K562 (cell line): ENCODE measurements around the gene LRCH1. TPM values are rescaled to one million over a fixed set of nuclear protein-coding genes. Genes with fewer than 3 reads are reported as not detected.

Experiments
- ATAC-seq: fragments of 200-7000 bp; cut with Tn5 transposase; 3 replicates; pipeline ENCODE4 v1.9.1; 2020; ENCODE audit warnings: moderate library complexity
- BruUV-seq: library from RNA; stranded (reverse); fragments of 400-500 nt; replicated peaks from 2 replicates; lab custom pipeline; 2021; lab: Mats Ljungman, UMichigan
- CTCF ChIA-PET: fragments of 300-600 bp; formaldehyde crosslinking; extraction: SDS; loops from one replicate; lab custom pipeline; 2021; ENCODE audit warnings: low intra/inter-chr PET ratio; lab: Yijun Ruan, JAX
- POLR2A ChIA-PET: fragments of 300-600, 350-650 bp; sonication (Branson Sonifier 250); formaldehyde crosslinking; extraction: SDS; loops from one replicate; lab custom pipeline; 2021; ENCODE audit warnings: antibody characterized with exemption, inconsistent platforms; lab: Yijun Ruan, JAX
- DNase-seq, 4 experiments: peaks; one replicate each; pipeline versions ENCODE4 v3.0.0 to v3.0.0-alpha.2; 2011 to 2018; ENCODE audit warnings: low spot score in 3 of 4, mixed read lengths in 3 of 4; ENCODE audit errors: extremely low read depth in 1 of 4
- FAIRE-seq: peaks from 2 replicates; lab custom pipeline; 2011; peaks lifted over from hg19 to GRCh38; lab: Jason Lieb, UNC
- H2AFZ ChIP-seq: 2 replicates; pipeline ENCODE4 v1.6.0; 2011; ENCODE audit warnings: low read depth, low read length, control low read depth, inconsistent platforms
- H3K27ac ChIP-seq: fragments of 200-600 bp; 3 replicates; pipeline ENCODE4 v1.8.0; 2011; ENCODE audit warnings: low read depth, mild to moderate bottlenecking, control low read depth, inconsistent platforms, low read length, moderate library complexity, mixed read lengths; ENCODE audit errors: extremely low read depth
- H3K27me3 ChIP-seq, 2 experiments: fragments of 300-600 bp in 1 of 2; 2 replicates in 1 of 2; 3 replicates in 1 of 2; pipeline versions ENCODE4 v1.6.0 to v1.8.0; 2011; ENCODE audit warnings: inconsistent platforms in 2 of 2, low read length in 2 of 2, mild to moderate bottlenecking in 1 of 2, mixed read lengths in 1 of 2, moderate library complexity in 1 of 2; ENCODE audit not compliant: control insufficient read depth in 2 of 2, insufficient read depth in 2 of 2
- H3K36me3 ChIP-seq: fragments of 300-600 bp; 3 replicates; pipeline ENCODE4 v1.8.0; 2011; ENCODE audit warnings: mild to moderate bottlenecking, low read length, inconsistent platforms; ENCODE audit not compliant: control insufficient read depth, insufficient read depth
- H3K4me1 ChIP-seq, 2 experiments: fragments of 200-600 bp in 1 of 2; replicated peaks in 1 of 2; 2 replicates in 1 of 2; 3 replicates in 1 of 2; pipeline versions ENCODE4 v1.5.1 to v1.8.0; 2011; ENCODE audit warnings: inconsistent platforms in 2 of 2, low read length in 2 of 2, mild to moderate bottlenecking in 1 of 2, mixed read lengths in 1 of 2, moderate library complexity in 1 of 2; ENCODE audit not compliant: control insufficient read depth in 2 of 2, insufficient read depth in 2 of 2
- H3K4me2 ChIP-seq: 2 replicates; pipeline ENCODE4 v1.6.1; 2011; ENCODE audit warnings: low read length, control low read depth, inconsistent platforms, mixed read lengths; ENCODE audit not compliant: insufficient read depth
- H3K4me3 ChIP-seq: fragments of 200-600 bp; sonication (generic), shearing (Covaris generic); 2 replicates; pipeline ENCODE4 v1.5.1; 2016; ENCODE audit warnings: control low read depth, inconsistent platforms
- H3K79me2 ChIP-seq: fragments of 200-600 bp; 3 replicates; pipeline ENCODE4 v1.8.0; 2011; ENCODE audit warnings: low read length, inconsistent platforms; ENCODE audit not compliant: control insufficient read depth, insufficient read depth
- H3K9ac ChIP-seq, 2 experiments: 2 replicates each; pipeline versions ENCODE4 v1.6.0 to v1.6.1; 2011; ENCODE audit warnings: low read depth in 2 of 2, low read length in 2 of 2, control low read depth in 1 of 2, inconsistent platforms in 1 of 2, mild to moderate bottlenecking in 1 of 2, mixed read lengths in 1 of 2; ENCODE audit not compliant: insufficient read depth in 1 of 2
- H3K9me1 ChIP-seq: one replicate; pipeline ENCODE4 v1.6.0; 2011; ENCODE audit warnings: inconsistent platforms, mild to moderate bottlenecking, low read length, moderate library complexity; ENCODE audit not compliant: control insufficient read depth, insufficient read depth
- H3K9me3 ChIP-seq: replicated peaks from 2 replicates; pipeline ENCODE4 v1.5.1; 2011; ENCODE audit warnings: low read depth, low read length, inconsistent platforms; ENCODE audit not compliant: control insufficient read depth, insufficient read depth
- H4K20me1 ChIP-seq: replicated peaks from 2 replicates; pipeline ENCODE4 v1.6.1; 2011; ENCODE audit warnings: low read length, inconsistent platforms, mixed read lengths; ENCODE audit not compliant: control insufficient read depth, insufficient read depth
- FOSL1 ChIP-seq: fragments of 200-800 bp; sonication (Bioruptor generic); conservative IDR thresholded peaks from 2 replicates; pipeline ENCODE4 v1.6.1; 2016; ENCODE audit warnings: missing genetic modification characterization, missing compliant biosample characterization
- WGBS: fragments of 100-300 bp; shearing (Covaris generic); methylation state at CpG from one replicate; pipeline ENCODE4 v1.1.6; 2016; ENCODE audit warnings: low coverage, mixed read lengths; ENCODE audit not compliant: insufficient coverage; ENCODE audit errors: missing lambda C conversion rate; 5-methylcytosine and 5-hydroxymethylcytosine counted together
- in situ Hi-C: fragments of 300-500 bp; cut with MboI; formaldehyde crosslinking; loops from 4 replicates; pipeline ENCODE4 v1.15.0; 2018; ENCODE audit warnings: inconsistent platforms, mixed read lengths
- intact Hi-C: fragments of 100-400 bp; cut with micrococcal nuclease; formaldehyde crosslinking; loops from 2 replicates; pipeline ENCODE4 v1.14.2; 2022
- polyA plus RNA-seq, 8 experiments: library from polyadenylated mRNA; depleted of rRNA in 4 of 8; stranded (reverse) in 5 of 8; unstranded in 3 of 8; fragments of >200 nt; fragmentation: Nextera tagmentation in 2 of 8; fragmentation: Illumina TruSeq in 1 of 8; extraction: Ambion mirVana in 2 of 8; extraction: Trizol in 1 of 8; gene quantifications; 2 replicates each; pipeline versions ENCODE4 v1.2.1 to v1.2.3, GENCODE V29; 2011 to 2014; ENCODE audit warnings: inconsistent platforms in 1 of 8, missing spikeins in 1 of 8
- total RNA-seq, 7 experiments: library from RNA; depleted of rRNA in 6 of 7; stranded (reverse); fragments of >200 nt in 6 of 7; fragmentation: Illumina TruSeq in 2 of 7; extraction: Trizol in 2 of 7; gene quantifications; 2 replicates each; pipeline versions ENCODE4 v1.2.1 to v1.2.3, GENCODE V29; 2011 to 2021; ENCODE audit warnings: low replicate concordance in 1 of 7
- TF ChIP-seq, protein P1 (sequence below): fragments of 250-450 bp; sonication (Bioruptor Pico); IDR thresholded peaks from 2 replicates; pipeline ENCODE4 v1.5.0; 2020; ENCODE audit warnings: mild to moderate bottlenecking, borderline replicate concordance

Gene LRCH1
- total and polyA plus RNA-seq, 9 of the 15 experiments (the other 6 are each of a cell fraction or from before 2014, with no cell fraction given): 1.1 to 6.8 (median 3.7) TPM

DNA sequence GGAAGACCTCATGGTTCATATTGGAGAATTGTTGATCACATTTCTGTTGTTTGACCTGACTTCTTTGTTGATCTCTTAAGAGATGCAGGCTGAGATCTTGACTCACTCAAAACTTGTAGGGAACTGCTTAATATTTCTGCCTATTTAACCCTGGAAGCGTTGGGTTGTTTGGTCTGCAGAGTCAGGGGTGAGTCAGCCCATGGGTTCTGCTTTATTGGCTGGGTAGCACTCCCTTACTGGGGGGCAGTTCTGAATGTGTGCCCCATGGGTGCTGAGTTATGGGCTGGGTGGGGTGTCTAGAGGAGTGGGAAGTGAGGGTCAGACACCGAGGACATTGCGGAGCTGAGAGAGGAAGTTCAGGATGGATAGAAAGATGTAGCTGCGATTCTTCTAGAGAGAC is 87.9 kb downstream of the LRCH1 start:
- Histone ChIP-seq H3K4me1 (peaks cover 0 to 10% of the 10 kb centered on the region in 2 experiments; a peak in 4 of 5 replicates), H3K4me2 (no peak overlapping the region)
- TF ChIP-seq, protein P1, sequence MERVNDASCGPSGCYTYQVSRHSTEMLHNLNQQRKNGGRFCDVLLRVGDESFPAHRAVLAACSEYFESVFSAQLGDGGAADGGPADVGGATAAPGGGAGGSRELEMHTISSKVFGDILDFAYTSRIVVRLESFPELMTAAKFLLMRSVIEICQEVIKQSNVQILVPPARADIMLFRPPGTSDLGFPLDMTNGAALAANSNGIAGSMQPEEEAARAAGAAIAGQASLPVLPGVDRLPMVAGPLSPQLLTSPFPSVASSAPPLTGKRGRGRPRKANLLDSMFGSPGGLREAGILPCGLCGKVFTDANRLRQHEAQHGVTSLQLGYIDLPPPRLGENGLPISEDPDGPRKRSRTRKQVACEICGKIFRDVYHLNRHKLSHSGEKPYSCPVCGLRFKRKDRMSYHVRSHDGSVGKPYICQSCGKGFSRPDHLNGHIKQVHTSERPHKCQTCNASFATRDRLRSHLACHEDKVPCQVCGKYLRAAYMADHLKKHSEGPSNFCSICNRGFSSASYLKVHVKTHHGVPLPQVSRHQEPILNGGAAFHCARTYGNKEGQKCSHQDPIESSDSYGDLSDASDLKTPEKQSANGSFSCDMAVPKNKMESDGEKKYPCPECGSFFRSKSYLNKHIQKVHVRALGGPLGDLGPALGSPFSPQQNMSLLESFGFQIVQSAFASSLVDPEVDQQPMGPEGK (CRISPR knock-in tag): no peak
- TF ChIP-seq FOSL1 (tag): 0 out of 2 replicates have a peak, but pooled peaks have one; percentile 25
- TF ChIP-seq, all 486 proteins: peak for 1
- H2AFZ ChIP-seq: no peak overlapping the region
- WGBS: 20% methylated on average over 3 of the region's 4 CpGs
- in situ Hi-C loops: no loop called here
- no peak for ATAC-seq
- peaks cover 26% of the 10 kb centered on the region for H4K20me1 ChIP-seq
- no peak overlapping the region for H3K27ac ChIP-seq
- H3K4me3 ChIP-seq: no peak overlapping the region
- no peaks in the 10 kb centered on the region for H3K9me3 ChIP-seq
- H3K36me3 ChIP-seq: no peaks in the 10 kb centered on the region
- no TSS peak for BruUV-seq
- peaks cover 8% of the 10 kb centered on the region; the same call in 2 of the 3 replicates for H3K79me2 ChIP-seq
- CTCF ChIA-PET: no interaction called here
- no peaks in the 10 kb centered on the region for H3K27me3 ChIP-seq
- DNase-seq: no peak
- H3K9me1 ChIP-seq: no peaks in the 10 kb centered on the region
- intact Hi-C loops: loop anchor here (5.0 kb wide), 1 partner anchor 89 kb away; the partner anchor contains the start of gene LRCH1
- POLR2A ChIA-PET: interaction anchor here (0.8 to 1.1 kb wide), 2 partner anchors 12 to 659 kb away, joined by 3 read pairs; no protein-coding TSS in a partner anchor
- FAIRE-seq: no peak
- no peak overlapping the region for H3K9ac ChIP-seq
